ENCODE data around the gene HSD11B1.
"Not testable (repeated sequence)": the region's sequence is repeated elsewhere in the genome, so short reads cannot be mapped to it uniquely, and the experiment has no call there.

The HSD11B1 gene

DNA sequence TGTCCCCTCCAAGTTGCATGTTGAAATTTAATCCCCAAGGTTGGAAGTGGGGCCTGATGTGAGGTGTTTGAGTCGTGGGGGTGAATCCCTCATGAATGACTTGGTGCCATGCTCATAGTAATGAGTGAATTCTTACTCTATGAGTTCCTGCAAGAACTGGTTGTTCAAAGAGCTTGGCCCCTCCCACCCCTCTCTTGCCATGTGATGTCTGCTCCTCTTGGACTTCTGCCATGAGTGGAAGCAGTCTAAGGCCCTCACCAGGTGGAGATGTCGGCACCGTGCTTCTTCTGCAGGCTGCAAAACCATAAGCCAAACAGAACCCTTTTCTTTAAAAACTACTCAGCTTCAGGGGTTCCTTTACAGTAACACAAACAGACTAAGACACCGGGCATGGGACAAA, 15.2 kb upstream of the HSD11B1 start:
- POLR2A ChIA-PET (ENCODE audit: low non-redundant PET): no interaction called here
- no peak overlapping the region for H3K27ac ChIP-seq
- CTCF ChIA-PET: interaction anchor here (0.7 to 1.7 kb wide), 3 partner anchors 66 to 113 kb away, joined by 3 to 6 read pairs (median 3); no protein-coding TSS in a partner anchor
- no peak for DNase-seq (ENCODE audit: low spot score)
- TF ChIP-seq, protein P1, sequence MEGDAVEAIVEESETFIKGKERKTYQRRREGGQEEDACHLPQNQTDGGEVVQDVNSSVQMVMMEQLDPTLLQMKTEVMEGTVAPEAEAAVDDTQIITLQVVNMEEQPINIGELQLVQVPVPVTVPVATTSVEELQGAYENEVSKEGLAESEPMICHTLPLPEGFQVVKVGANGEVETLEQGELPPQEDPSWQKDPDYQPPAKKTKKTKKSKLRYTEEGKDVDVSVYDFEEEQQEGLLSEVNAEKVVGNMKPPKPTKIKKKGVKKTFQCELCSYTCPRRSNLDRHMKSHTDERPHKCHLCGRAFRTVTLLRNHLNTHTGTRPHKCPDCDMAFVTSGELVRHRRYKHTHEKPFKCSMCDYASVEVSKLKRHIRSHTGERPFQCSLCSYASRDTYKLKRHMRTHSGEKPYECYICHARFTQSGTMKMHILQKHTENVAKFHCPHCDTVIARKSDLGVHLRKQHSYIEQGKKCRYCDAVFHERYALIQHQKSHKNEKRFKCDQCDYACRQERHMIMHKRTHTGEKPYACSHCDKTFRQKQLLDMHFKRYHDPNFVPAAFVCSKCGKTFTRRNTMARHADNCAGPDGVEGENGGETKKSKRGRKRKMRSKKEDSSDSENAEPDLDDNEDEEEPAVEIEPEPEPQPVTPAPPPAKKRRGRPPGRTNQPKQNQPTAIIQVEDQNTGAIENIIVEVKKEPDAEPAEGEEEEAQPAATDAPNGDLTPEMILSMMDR (conservative IDR thresholded peaks at IDR 0.05; ENCODE audit: low read depth): no peak

DNA sequence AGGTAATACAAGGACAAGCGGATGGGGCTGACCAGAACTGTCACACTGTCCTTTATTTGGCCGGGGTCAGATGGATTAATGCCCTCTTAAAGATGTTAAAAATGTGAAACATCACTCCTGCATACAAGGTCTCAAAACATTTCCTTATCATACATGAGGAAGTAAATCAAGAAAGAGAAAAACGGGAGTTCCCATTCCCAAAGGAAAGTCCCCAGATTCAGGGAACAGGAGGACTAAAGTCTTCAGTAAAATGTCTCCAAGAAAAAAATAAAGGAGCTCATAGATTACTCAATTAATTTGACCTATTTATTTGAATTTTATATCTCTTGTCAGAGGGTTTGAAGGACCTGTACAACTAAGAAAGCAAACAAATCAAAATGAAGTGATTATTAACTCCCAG, 13.4 kb upstream of the HSD11B1 start:
- no peak for DNase-seq (ENCODE audit: low spot score)
- H3K27ac ChIP-seq: no peak overlapping the region
- TF ChIP-seq, protein P1 (conservative IDR thresholded peaks at IDR 0.05; ENCODE audit: low read depth): no peak
- ChIA-PET POLR2A (ENCODE audit: low non-redundant PET) (no interaction called here), CTCF (no interaction called here)

DNA sequence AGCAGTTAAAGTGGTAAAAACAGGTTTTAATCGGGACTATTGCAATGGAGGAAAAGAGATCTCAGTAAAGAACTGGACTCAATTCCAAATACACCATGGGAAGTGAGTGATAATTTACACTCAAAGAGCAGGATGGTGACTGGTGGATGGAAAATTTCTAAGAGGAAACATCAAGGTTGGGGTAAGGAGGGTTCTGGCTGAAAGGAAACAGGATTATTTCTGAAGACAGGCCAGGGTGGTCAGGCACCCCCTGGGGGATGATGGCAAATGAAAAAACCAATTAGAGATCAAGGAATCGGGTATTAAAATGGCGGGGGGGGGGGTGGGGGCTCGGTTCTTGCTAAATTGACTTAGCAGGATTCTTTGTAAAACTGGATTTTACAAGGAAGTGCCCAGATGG, 12.3 kb upstream of the HSD11B1 start:
- H3K27ac ChIP-seq: no peak overlapping the region
- POLR2A ChIA-PET (ENCODE audit: low non-redundant PET): no interaction called here
- TF ChIP-seq, protein P1 (conservative IDR thresholded peaks at IDR 0.05; ENCODE audit: low read depth): no peak
- CTCF ChIA-PET: interaction anchor here (0.6 to 1.4 kb wide), 9 partner anchors 18 to 139 kb away, joined by 3 to 4 read pairs (median 3); partner anchors contain the start of gene CAMK1G
- no peak for DNase-seq (ENCODE audit: low spot score)

DNA sequence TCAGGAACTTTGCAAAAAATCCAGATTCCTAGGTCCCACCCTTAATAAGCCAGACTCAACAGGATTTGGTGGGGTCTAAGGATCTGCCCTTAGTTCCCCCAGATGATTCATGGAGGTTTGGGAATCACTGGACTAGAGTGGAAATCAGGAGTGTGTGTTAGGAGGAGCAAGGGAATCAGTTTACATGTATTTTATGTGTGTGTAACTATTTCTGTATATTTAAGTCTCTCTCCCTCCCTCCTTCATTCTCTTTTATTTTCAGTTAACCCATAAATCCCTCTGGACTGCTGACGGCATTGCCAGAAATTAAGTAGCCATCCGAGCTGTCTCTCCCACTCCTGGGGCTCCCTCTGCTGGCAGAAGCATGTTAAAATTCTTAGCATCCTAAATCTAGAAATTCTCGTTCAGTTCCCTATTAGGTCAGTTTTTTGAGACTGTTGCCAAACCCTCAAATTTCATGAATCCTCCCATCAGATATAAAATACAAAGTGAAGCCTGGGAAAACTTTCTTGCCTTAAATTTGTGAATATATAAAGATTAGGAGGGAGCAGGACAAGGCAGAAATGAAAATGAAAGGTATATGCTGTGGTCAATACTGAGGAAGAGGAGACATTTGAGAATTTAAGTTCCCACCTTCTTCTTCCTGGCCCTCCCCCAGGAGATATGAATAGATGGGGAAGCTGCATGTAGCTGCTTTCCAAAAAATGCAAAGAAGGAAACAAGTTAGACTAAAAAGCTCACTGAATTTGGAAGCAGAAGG, 11.7 kb upstream of the HSD11B1 start:
- peak; percentile 65 for DNase-seq (ENCODE audit: low spot score)
- ChIA-PET POLR2A (ENCODE audit: low non-redundant PET) (no interaction called here), CTCF (interaction anchor here (0.6 to 1.4 kb wide), 14 partner anchors 18 to 1991 kb away, joined by 3 to 4 read pairs (median 3); partner anchors contain the start of gene CAMK1G)
- TF ChIP-seq, protein P1 (conservative IDR thresholded peaks at IDR 0.05; ENCODE audit: low read depth): peak; percentile 84
- H3K27ac ChIP-seq: no peak overlapping the region

DNA sequence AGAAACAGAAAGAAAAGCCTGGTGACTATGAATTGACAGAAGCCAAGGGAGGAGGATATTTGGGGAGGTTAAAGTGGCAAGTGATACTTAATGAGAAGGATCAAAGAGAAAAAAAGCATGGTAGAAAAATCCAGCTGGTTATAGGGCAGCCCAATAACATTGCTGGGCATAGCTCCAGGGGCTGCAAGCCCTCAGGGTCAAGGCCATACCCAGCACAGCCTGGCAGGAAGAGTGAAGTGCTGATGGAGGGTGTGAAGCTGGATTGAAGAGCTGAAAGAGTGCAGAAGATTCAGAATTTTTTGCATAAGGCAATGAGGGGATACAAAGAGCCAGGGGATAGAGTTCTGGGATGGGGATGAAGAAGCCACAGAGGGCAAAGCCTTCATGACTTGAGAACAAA, 8.0 kb upstream of the HSD11B1 start:
- POLR2A ChIA-PET (ENCODE audit: low non-redundant PET): no interaction called here
- CTCF ChIA-PET: interaction anchor here (0.6 kb wide), 1 partner anchor 102 kb away, joined by 3 read pairs; no protein-coding TSS in a partner anchor
- no peak overlapping the region for H3K27ac ChIP-seq
- no peak for DNase-seq (ENCODE audit: low spot score)
- TF ChIP-seq, protein P1 (conservative IDR thresholded peaks at IDR 0.05; ENCODE audit: low read depth): no peak

DNA sequence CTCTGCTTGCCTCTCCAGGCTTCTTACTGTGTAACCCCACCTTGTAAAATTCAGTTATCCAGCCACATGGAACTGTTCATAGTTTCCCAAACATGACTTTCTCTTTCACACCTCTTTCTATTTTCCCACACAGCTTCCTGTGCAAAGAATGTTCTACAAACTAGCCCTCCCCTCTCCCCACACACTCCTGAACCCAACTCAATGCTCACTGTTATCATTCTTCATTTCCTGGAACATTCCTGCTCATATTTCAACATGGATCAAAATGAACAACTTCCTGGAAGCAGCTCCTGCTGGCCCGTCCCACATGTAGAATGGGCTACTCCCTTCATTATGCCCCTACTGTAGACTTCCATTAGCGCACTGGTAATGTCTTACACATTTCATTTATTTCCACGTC, 7.5 kb upstream of the HSD11B1 start:
- CTCF ChIA-PET: no interaction called here
- POLR2A ChIA-PET (ENCODE audit: low non-redundant PET): no interaction called here
- no peak for DNase-seq (ENCODE audit: low spot score)
- TF ChIP-seq, protein P1 (conservative IDR thresholded peaks at IDR 0.05; ENCODE audit: low read depth): no peak
- H3K27ac ChIP-seq: no peak overlapping the region

DNA sequence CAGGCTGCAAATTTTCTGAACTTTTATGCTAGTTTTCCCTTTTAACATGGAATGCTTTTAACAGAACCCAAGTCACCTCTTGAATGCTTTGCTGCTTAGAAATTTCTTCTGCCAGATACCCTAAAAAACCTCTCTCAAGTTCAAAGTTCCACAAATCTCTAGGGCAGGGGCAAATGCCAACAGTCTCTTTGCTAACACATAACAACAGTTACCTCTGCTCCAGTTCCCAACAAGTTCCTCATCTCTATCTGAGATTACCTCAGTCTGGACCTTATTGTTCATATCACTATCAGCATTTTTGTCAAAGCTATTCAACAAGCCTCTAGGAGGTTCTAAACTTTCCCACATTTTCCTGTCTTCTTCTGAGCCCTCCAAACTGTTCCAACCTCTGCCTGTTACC, 4.0 kb upstream of the HSD11B1 start:
- H3K27ac ChIP-seq; POLR2A ChIA-PET (ENCODE audit: low non-redundant PET); CTCF ChIA-PET; DNase-seq (ENCODE audit: low spot score): not testable (repeated sequence)
